Liver (tissue), 9 donors: Measurements from ENCODE around the gene LAMC1. TPM values are rescaled to one million over a fixed set of nuclear protein-coding genes. Genes with fewer than 3 reads are reported as not detected.

Source experiments
- DNase-seq: peaks from one replicate; pipeline ENCODE4 v3.0.0-alpha.2; 2017; ENCODE audit warnings: low spot score
- H3K27ac ChIP-seq, 2 donors: one replicate each; pipeline ENCODE4 v1.7.0; 2013; ENCODE audit warnings: inconsistent platforms in 2 of 2, low read length in 2 of 2, control low read depth in 1 of 2, low read depth in 1 of 2, mild to moderate bottlenecking in 1 of 2
- H3K27me3 ChIP-seq, 4 donors: one replicate each; pipeline versions ENCODE4 v1.6.1 to v1.7.0; 2013; ENCODE audit warnings: low read length in 3 of 4, inconsistent platforms in 1 of 4, mild to moderate bottlenecking in 1 of 4, moderate library complexity in 1 of 4; ENCODE audit not compliant: control insufficient read depth in 4 of 4, insufficient read depth in 4 of 4
- H3K36me3 ChIP-seq, 4 donors: one replicate each; pipeline versions ENCODE4 v1.6.1 to v1.7.0; 2013; ENCODE audit warnings: low read length in 3 of 4, mild to moderate bottlenecking in 3 of 4, low read depth in 1 of 4, moderate library complexity in 1 of 4; ENCODE audit not compliant: control insufficient read depth in 4 of 4, insufficient read depth in 3 of 4
- H3K4me1 ChIP-seq, 4 donors: one replicate each; pipeline versions ENCODE4 v1.6.1 to v1.7.0; 2013; ENCODE audit warnings: low read length in 3 of 4, mild to moderate bottlenecking in 3 of 4, moderate library complexity in 1 of 4; ENCODE audit not compliant: control insufficient read depth in 4 of 4, insufficient read depth in 4 of 4
- H3K4me3 ChIP-seq, 3 donors: one replicate each; pipeline versions ENCODE4 v1.6.1 to v1.7.0; 2013; ENCODE audit warnings: low read length in 3 of 3, control low read depth in 1 of 3, low read depth in 1 of 3, mild to moderate bottlenecking in 1 of 3
- H3K9ac ChIP-seq, 2 donors: one replicate each; pipeline ENCODE4 v1.7.0; 2013; ENCODE audit warnings: low read length in 2 of 2, mild to moderate bottlenecking in 2 of 2, moderate library complexity in 2 of 2, control low read depth in 1 of 2, low read depth in 1 of 2
- H3K9me3 ChIP-seq, 4 donors: one replicate each; pipeline versions ENCODE4 v1.6.1 to v1.7.0; 2013; ENCODE audit warnings: low read length in 3 of 4; ENCODE audit not compliant: control insufficient read depth in 4 of 4
- ATF3 ChIP-seq: IDR thresholded peaks from 2 replicates; pipeline ENCODE4 v1.6.1; 2016; ENCODE audit warnings: antibody characterized with exemption
- EGR1 ChIP-seq, 2 donors: IDR thresholded peaks; 2 replicates each; pipeline ENCODE4 v1.6.1; 2016 to 2018; ENCODE audit warnings: antibody characterized with exemption in 2 of 2, low read depth in 2 of 2
- FOXA1 ChIP-seq: IDR thresholded peaks from 2 replicates; pipeline ENCODE4 v1.6.1; 2016; ENCODE audit warnings: antibody characterized with exemption
- FOXA2 ChIP-seq: IDR thresholded peaks from 2 replicates; pipeline ENCODE4 v1.6.1; 2016; ENCODE audit warnings: antibody characterized with exemption
- GABPA ChIP-seq, 2 donors: IDR thresholded peaks in 1 of 2; conservative IDR thresholded peaks in 1 of 2; 2 replicates each; pipeline ENCODE4 v1.6.1; 2016; ENCODE audit warnings: antibody characterized with exemption in 2 of 2, mild to moderate bottlenecking in 1 of 2, moderate library complexity in 1 of 2
- HNF4A ChIP-seq, 2 donors: conservative IDR thresholded peaks; 2 replicates each; pipeline ENCODE4 v1.6.1; 2016; ENCODE audit warnings: antibody characterized with exemption in 2 of 2, mild to moderate bottlenecking in 2 of 2
- HNF4G ChIP-seq: IDR thresholded peaks from 2 replicates; pipeline ENCODE4 v1.6.1; 2016; ENCODE audit warnings: antibody characterized with exemption
- JUND ChIP-seq, 2 donors: IDR thresholded peaks; 2 replicates each; pipeline ENCODE4 v1.6.1; 2016; ENCODE audit warnings: antibody characterized with exemption in 2 of 2
- MAX ChIP-seq: IDR thresholded peaks from 2 replicates; pipeline ENCODE4 v1.6.1; 2016; ENCODE audit warnings: antibody characterized with exemption
- NR2F2 ChIP-seq: IDR thresholded peaks from 2 replicates; pipeline ENCODE4 v1.6.1; 2016; ENCODE audit warnings: antibody characterized with exemption
- RAD21 ChIP-seq, 2 donors: IDR thresholded peaks; 2 replicates each; pipeline ENCODE4 v1.6.1; 2016; ENCODE audit warnings: antibody characterized with exemption in 2 of 2, mild to moderate bottlenecking in 2 of 2
- RXRA ChIP-seq, 2 donors: IDR thresholded peaks; 2 replicates each; pipeline ENCODE4 v1.6.1; 2017 to 2018; ENCODE audit warnings: antibody characterized with exemption in 2 of 2, mild to moderate bottlenecking in 1 of 2
- SP1 ChIP-seq: IDR thresholded peaks from 2 replicates; pipeline ENCODE4 v1.6.1; 2018; ENCODE audit warnings: antibody characterized with exemption, mild to moderate bottlenecking
- TAF1 ChIP-seq: conservative IDR thresholded peaks from 2 replicates; pipeline ENCODE4 v1.6.1; 2016; ENCODE audit warnings: antibody characterized with exemption, mild to moderate bottlenecking
- YY1 ChIP-seq: IDR thresholded peaks from 2 replicates; pipeline ENCODE4 v1.6.1; 2016; ENCODE audit warnings: antibody characterized with exemption, mild to moderate bottlenecking
- WGBS: extraction: QIAGEN DNeasy Blood & Tissue Kit; methylation state at CpG from one replicate; pipeline ENCODE4 v1.1.7; 2013; 5-methylcytosine and 5-hydroxymethylcytosine counted together
- polyA plus RNA-seq, 2 donors: library from polyadenylated mRNA; stranded (reverse) in 1 of 2; unstranded in 1 of 2; fragments of 200-250 nt in 1 of 2; fragments of >200 nt in 1 of 2; fragmentation: Nextera tagmentation in 1 of 2; extraction: Ambion mirVana in 1 of 2; gene quantifications; one replicate each; pipeline versions ENCODE4 v1.2.1 to v1.2.3, GENCODE V29; 2013 to 2015
- total RNA-seq, 2 donors: library from RNA; depleted of rRNA; stranded (reverse); fragments of >200 nt; gene quantifications; one replicate each; pipeline ENCODE4 v1.2.3, GENCODE V29; 2014
- TF ChIP-seq, protein P1 (sequence below): fragments of 150-350 bp; IDR thresholded peaks from 2 replicates; pipeline ENCODE4 v1.5.1; 2017; ENCODE audit warnings: improper control_type of control experiment, low read depth, low read length; ENCODE audit not compliant: missing input control
- TF ChIP-seq, protein P2 (sequence below): IDR thresholded peaks from 2 replicates; pipeline ENCODE4 v1.6.1; 2016; ENCODE audit warnings: antibody characterized with exemption
- TF ChIP-seq, protein P3 (sequence below): IDR thresholded peaks from 2 replicates; pipeline ENCODE4 v1.6.1; 2016; ENCODE audit warnings: antibody characterized with exemption, mild to moderate bottlenecking
- donor health status: healthy.
- donor health status: healthy.
- donor health status: healthy.
- donor health status: healthy.
- donor health status: healthy.

Gene LAMC1
- total and polyA plus RNA-seq, 4 donors, result 5.3 to 35.1 (median 19.7) TPM

DNA sequence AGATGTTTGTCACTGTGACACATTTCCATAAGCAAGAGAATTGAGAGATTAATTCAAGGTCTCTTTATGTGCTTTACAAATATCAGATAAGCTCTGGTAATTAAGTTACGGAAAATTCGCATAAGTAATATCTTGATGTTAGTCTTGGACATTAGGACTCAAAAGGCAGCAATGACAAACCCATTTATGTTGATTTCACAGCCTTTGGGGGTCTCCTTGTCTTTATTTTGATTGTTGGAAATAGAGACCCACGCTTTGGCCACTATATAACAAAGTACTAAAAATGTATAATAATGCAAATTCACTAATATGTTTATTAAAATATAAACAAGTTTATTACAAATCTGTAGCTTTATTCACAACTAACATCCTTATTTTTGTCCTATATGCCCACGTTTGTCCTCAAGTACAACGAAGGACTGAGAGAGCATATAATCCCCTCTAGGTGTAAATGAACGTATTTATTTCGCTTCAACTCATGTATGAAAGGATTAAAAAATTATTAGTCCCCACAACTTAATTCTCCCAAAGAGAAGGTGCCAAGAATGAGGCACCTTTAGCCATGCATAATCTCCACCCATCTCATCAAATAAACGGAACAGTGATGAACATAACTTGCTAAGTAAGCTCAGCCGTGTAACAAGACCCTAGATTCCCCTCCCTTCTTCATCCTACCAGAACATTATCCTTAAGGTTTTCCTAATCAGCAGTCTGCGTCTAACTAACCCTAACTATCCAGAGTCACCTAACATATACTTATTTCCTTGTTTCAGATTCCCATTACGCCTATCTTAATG lies 1.6 kb upstream of the LAMC1 start:
- H3K4me1 ChIP-seq, result peaks cover 0 to 16% (median 8%) of the 10 kb centered on the region in 4 donors
- peak overlapping the region in 2 of 3 donors; percentile 53 to 93 for H3K4me3 ChIP-seq
- TF ChIP-seq GABPA (IDR thresholded peaks at IDR 0.05 in 1 of 2, conservative IDR thresholded peaks at IDR 0.05 in 1 of 2), result no peak
- no peak for TF ChIP-seq ATF3
- TF ChIP-seq SP1, result no peak
- peak overlapping the region in 1 of 2 donors; percentile 86 for H3K9ac ChIP-seq
- H3K36me3 ChIP-seq, result no peaks in the 10 kb centered on the region
- no peaks in the 10 kb centered on the region for H3K27me3 ChIP-seq
- peak overlapping the region; percentile 93 to 97 for H3K27ac ChIP-seq
- no peaks in the 10 kb centered on the region for H3K9me3 ChIP-seq
- DNase-seq, result no peak
- 79% methylated on average over 11 of the region's 11 CpGs for WGBS

DNA sequence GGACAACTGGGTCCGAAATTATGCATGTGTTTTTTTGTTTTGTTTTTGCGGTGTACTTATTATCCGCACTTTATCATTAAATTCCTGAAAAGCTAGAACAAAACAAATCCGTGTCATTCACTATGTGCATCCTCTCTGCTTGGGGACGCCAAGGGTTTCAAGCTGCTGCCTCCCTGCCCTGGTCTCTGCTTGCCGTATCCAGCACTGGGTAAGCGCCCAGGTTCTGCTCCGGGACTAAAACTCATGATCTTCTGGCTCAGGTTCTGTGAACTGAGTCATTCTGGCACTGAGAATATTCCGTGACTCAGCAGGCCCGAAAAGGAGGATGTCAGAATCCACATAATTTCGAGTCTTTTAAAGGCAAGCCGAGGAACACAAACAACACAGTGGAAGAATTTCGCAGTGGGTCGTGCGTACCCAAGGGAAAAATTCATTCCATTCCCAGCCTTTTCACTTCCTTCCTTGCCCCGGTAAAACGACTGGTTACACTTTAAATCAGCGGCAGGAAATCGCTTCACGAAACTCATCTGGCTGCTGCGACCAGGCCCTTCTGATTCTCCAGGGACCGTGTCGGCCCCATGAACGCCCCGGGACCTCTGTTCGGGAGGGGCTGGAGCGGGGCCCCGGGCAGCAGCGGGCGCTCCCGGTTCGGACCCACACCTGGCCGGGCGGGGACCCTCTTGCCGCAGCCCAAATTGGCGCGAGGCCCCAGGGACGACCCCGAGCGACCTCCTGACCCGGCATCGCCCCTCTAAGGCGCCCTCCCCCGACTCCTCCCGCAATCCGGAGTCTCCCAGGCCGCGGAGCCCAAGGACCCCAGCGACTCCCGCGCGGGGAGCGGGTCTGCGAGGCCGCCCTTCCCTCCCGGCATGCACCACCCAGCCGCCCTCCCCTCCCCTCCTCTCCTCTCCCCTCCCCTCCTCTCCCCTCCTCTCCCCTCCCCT lies 746 bp upstream of the LAMC1 start:
- DNase-seq, result peak; percentile 51
- H3K4me3 ChIP-seq, result peak overlapping the region; percentile 42 to 93 (median 53)
- H3K9ac ChIP-seq, result peak overlapping the region; percentile 72 to 86
- peak overlapping the region; percentile 93 to 97 for H3K27ac ChIP-seq
- TF ChIP-seq FOXA1 (no peak), GABPA (IDR thresholded peaks at IDR 0.05 in 1 of 2, conservative IDR thresholded peaks at IDR 0.05 in 1 of 2) (no peak), NR2F2 (peak; percentile 27), TAF1 (peak; percentile 38), HNF4A (conservative IDR thresholded peaks at IDR 0.05) (peak in 1 of 2 donors; percentile 28), RXRA (IDR thresholded peaks at IDR 0.05) (peak; percentile 19 to 56), ATF3 (peak; percentile 44), EGR1 (IDR thresholded peaks at IDR 0.05; ENCODE audit: low read depth in 2 of 2) (peak in 1 of 2 donors; percentile 38), JUND (IDR thresholded peaks at IDR 0.05) (peak; percentile 89 to 92), MAX (no peak), SP1 (peak; percentile 44), YY1 (peak; percentile 15), HNF4G (no peak), FOXA2 (no peak), RAD21 (IDR thresholded peaks at IDR 0.05) (peak; percentile 18 to 41)
- TF ChIP-seq, protein P1, sequence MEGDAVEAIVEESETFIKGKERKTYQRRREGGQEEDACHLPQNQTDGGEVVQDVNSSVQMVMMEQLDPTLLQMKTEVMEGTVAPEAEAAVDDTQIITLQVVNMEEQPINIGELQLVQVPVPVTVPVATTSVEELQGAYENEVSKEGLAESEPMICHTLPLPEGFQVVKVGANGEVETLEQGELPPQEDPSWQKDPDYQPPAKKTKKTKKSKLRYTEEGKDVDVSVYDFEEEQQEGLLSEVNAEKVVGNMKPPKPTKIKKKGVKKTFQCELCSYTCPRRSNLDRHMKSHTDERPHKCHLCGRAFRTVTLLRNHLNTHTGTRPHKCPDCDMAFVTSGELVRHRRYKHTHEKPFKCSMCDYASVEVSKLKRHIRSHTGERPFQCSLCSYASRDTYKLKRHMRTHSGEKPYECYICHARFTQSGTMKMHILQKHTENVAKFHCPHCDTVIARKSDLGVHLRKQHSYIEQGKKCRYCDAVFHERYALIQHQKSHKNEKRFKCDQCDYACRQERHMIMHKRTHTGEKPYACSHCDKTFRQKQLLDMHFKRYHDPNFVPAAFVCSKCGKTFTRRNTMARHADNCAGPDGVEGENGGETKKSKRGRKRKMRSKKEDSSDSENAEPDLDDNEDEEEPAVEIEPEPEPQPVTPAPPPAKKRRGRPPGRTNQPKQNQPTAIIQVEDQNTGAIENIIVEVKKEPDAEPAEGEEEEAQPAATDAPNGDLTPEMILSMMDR, result no peak
- TF ChIP-seq, protein P2, sequence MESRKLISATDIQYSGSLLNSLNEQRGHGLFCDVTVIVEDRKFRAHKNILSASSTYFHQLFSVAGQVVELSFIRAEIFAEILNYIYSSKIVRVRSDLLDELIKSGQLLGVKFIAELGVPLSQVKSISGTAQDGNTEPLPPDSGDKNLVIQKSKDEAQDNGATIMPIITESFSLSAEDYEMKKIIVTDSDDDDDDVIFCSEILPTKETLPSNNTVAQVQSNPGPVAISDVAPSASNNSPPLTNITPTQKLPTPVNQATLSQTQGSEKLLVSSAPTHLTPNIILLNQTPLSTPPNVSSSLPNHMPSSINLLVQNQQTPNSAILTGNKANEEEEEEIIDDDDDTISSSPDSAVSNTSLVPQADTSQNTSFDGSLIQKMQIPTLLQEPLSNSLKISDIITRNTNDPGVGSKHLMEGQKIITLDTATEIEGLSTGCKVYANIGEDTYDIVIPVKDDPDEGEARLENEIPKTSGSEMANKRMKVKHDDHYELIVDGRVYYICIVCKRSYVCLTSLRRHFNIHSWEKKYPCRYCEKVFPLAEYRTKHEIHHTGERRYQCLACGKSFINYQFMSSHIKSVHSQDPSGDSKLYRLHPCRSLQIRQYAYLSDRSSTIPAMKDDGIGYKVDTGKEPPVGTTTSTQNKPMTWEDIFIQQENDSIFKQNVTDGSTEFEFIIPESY, result no peak
- TF ChIP-seq, protein P3, sequence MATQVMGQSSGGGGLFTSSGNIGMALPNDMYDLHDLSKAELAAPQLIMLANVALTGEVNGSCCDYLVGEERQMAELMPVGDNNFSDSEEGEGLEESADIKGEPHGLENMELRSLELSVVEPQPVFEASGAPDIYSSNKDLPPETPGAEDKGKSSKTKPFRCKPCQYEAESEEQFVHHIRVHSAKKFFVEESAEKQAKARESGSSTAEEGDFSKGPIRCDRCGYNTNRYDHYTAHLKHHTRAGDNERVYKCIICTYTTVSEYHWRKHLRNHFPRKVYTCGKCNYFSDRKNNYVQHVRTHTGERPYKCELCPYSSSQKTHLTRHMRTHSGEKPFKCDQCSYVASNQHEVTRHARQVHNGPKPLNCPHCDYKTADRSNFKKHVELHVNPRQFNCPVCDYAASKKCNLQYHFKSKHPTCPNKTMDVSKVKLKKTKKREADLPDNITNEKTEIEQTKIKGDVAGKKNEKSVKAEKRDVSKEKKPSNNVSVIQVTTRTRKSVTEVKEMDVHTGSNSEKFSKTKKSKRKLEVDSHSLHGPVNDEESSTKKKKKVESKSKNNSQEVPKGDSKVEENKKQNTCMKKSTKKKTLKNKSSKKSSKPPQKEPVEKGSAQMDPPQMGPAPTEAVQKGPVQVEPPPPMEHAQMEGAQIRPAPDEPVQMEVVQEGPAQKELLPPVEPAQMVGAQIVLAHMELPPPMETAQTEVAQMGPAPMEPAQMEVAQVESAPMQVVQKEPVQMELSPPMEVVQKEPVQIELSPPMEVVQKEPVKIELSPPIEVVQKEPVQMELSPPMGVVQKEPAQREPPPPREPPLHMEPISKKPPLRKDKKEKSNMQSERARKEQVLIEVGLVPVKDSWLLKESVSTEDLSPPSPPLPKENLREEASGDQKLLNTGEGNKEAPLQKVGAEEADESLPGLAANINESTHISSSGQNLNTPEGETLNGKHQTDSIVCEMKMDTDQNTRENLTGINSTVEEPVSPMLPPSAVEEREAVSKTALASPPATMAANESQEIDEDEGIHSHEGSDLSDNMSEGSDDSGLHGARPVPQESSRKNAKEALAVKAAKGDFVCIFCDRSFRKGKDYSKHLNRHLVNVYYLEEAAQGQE, result peak; percentile 55
- no peaks in the 10 kb centered on the region for H3K36me3 ChIP-seq
- peaks cover 0 to 16% (median 8%) of the 10 kb centered on the region in 4 donors for H3K4me1 ChIP-seq
- H3K9me3 ChIP-seq, result no peaks in the 10 kb centered on the region
- H3K27me3 ChIP-seq, result no peaks in the 10 kb centered on the region
- WGBS, result 3% methylated on average over 57 of the region's 57 CpGs
